GM19468 (cell line): ENCODE results near the gene PCDHA5.
"Not testable (repeated sequence)": the region's sequence is repeated elsewhere in the genome, so short reads cannot be mapped to it uniquely, and the experiment has no call there.

ENCODE experiments used
- ATAC-seq: cut with Tn5 transposase; IDR thresholded peaks from one replicate; pipeline ENCODE4 v1.9.1; 2021; ENCODE audit warnings: mild to moderate bottlenecking, moderate library complexity, moderate number of reproducible peaks; ENCODE audit not compliant: unreplicated experiment; ENCODE audit errors: extremely low read depth

PCDHA5 gene

DNA sequence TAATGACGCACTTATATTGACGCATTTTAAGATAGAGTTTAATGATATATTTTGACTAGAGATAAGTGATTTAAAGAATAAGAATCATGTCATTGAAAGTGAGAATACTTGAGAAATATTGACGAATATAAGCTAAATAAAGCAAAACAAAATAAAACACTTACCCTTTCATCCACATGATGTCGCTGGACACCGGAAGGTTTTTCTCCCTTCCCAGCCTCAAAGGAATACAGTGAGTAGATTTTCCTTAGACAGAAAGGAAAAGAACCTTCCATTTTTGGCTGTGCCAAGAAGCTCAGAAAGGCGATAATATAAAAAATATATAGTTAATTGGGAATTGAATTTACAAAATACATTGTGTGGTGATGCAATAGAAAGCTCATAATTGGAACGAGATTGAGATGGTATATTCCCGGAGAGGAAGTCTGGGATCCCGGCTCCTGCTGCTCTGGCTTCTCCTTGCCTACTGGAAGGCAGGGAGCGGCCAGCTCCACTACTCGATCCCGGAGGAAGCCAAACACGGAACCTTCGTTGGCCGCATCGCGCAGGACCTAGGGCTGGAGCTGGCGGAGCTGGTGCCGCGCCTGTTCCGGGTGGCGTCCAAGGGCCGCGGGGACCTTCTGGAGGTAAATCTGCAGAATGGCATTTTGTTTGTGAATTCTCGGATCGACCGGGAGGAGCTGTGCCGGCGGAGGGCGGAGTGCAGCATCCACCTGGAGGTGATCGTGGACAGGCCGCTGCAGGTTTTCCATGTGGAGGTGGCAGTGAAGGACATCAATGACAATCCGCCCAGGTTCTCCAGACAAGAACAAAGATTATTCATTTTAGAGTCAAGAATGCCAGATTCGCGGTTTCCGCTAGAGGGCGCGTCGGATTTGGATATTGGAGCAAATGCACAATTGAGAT is at the start of gene PCDHA5:
TSS of gene PCDHA5 (plus strand) at position 239 of the 906 bp plus-strand sequence.
- ATAC-seq: no peak

DNA sequence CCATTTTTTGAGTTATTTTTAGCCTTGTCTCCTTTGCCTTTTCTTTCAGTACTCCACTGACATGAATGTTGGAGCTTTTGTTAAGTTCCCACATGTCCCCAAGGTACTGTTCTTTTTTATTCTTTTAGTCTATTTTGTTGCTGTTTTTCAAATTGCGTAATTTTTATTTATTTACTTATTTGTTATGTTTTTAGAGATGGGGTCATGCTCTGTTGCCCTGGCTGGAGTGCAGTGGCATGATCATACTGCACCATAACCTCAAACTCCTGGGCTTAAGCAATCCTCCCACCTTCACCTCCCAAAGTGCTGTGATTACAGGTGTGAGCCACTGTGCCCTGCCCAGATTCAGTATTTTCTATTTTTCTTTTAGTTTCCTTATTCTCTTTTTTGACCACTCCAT is 40.9 kb upstream of the PCDHA5 start:
- no peak for ATAC-seq

DNA sequence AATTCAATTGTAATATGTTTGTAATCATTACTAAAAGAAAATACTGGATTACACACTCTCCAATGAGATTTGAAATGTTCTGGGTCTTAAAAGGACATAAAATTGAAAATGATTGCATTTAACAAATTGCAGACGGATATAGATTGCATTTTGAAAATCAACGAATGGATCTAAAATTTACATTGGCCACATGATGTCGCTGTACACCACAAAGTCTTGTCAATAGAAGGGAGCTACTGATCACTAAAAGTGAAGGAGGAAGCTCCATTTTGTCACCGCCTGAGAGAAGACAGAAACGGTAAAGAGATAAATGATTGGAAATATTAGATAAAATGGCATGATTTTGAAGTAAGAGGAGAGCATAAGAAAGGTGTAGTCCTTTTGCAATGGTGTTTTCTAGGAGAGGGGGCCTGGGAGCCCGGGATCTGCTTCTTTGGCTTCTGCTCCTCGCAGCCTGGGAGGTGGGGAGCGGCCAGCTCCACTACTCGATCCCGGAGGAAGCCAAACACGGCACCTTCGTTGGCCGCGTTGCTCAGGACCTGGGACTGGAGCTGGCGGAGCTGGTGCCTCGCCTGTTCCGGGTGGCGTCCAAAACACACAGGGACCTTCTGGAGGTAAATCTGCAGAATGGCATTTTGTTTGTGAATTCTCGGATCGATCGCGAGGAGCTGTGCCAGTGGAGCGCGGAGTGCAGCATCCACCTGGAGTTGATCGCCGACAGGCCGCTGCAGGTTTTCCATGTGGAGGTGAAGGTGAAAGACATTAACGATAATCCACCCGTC is 35.3 kb upstream of the PCDHA5 start, which contains the start of gene PCDHA1:
TSS of gene PCDHA1 (plus strand) at position 236 of the 782 bp plus-strand sequence.
- ATAC-seq: no peak

DNA sequence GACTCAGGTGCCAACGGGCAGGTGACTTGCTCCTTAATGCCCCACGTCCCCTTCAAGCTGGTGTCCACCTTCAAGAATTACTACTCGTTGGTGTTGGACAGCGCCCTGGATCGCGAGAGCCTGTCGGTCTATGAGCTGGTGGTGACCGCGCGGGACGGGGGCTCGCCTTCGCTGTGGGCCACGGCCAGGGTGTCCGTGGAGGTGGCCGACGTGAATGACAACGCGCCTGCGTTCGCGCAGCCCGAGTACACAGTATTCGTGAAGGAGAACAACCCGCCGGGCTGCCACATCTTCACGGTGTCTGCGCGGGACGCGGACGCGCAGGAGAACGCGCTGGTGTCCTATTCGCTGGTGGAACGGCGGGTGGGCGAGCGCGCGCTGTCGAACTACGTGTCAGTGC is 34.0 kb upstream of the PCDHA5 start:
- ATAC-seq: not testable (repeated sequence)

DNA sequence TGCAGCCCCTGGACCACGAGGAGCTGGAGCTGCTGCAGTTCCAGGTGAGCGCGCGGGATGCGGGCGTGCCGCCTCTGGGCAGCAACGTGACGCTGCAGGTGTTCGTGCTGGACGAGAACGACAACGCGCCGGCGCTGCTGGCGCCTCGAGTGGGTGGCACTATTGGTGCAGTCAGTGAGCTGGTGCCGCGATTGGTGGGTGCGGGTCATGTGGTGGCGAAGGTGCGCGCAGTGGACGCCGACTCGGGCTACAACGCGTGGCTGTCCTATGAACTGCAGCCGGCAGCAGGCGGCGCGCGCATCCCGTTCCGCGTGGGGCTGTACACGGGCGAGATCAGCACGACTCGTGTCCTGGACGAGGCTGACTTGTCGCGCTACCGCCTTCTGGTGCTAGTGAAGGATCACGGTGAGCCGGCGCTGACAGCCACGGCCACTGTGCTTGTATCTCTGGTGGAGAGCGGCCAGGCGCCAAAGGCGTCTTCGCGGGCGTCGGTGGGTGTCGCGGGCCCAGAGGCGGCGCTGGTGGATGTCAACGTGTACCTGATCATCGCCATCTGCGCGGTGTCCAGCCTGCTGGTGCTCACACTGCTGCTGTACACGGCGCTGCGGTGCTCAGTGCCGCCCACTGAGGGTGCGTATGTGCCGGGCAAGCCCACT is 33.4 kb upstream of the PCDHA5 start:
- not testable (repeated sequence) for ATAC-seq

DNA sequence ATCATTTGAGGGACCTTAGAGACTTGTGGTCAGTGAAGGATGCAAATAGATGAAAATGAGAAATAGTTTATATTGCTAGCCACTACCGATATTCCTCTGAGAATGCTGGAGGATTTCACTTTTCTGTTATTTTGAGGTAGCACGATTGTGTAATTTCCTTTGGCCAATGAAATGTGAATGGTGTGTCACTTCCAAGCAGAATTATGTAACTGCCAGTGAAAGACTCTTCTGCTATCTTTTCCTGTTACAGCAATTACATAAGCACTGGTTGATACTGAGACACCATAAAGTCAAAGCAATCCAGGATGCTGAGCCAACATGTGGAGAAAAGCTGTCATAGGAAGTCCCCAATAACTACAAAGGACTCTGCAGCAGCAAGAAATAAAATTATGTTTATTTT is 30.3 kb upstream of the PCDHA5 start:
- no peak for ATAC-seq

DNA sequence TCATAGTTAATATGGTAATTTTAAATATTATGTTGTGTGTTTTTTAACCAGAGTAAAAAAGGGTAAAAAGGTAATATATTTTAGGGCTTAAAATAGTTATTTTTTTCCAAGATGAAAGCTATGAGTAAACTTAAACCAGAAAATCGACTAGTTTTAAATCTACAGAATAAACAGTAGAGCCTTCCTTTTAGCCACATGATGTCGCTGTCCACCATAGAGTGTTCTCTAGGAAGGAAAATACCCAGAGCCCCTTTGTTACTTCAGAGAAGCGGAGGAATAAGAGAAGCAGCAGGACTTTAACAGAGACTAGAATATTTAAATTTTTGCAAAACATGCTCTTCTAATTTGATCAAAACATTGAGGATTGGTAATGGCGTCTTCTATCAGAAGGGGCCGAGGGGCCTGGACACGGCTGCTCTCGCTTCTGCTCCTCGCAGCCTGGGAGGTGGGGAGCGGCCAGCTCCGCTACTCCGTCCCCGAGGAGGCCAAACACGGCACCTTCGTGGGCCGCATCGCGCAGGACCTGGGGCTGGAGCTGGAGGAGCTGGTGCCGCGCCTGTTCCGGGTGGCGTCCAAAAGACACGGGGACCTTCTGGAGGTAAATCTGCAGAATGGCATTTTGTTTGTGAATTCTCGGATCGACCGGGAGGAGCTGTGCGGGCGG is 26.7 kb upstream of the PCDHA5 start, which contains the start of gene PCDHA2:
TSS of gene PCDHA2 (plus strand) at position 258 of the 664 bp plus-strand sequence.
- no peak for ATAC-seq

DNA sequence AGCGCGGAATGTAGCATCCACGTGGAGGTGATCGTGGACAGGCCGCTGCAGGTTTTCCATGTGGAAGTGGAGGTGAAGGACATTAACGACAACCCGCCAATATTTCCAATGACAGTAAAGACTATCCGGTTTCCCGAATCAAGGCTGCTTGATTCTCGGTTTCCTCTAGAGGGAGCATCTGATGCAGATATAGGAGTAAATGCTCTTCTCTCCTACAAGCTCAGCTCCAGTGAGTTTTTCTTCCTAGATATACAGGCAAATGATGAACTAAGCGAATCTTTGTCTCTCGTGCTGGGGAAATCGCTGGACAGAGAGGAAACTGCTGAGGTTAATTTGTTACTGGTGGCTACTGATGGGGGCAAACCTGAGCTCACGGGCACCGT is 26.2 kb upstream of the PCDHA5 start:
- no peak for ATAC-seq

DNA sequence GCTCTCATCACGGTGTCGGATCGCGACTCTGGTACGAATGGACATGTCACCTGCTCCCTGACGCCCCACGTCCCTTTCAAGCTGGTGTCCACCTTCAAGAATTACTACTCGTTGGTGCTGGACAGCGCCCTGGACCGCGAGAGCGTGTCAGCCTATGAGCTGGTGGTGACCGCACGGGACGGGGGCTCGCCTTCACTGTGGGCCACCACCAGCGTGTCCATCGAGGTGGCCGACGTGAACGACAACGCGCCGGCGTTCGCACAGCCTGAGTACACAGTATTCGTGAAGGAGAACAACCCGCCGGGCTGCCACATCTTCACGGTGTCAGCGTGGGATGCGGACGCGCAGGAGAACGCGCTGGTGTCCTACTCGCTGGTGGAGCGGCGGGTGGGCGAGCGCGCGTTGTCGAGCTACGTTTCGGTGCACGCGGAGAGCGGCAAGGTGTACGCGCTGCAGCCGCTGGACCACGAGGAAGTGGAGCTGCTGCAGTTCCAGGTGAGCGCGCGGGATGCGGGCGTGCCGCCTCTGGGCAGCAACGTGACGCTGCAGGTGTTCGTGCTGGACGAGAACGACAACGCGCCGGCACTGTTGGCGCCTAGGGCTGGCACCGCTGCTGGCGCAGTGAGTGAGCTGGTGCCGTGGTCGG is 25.2 kb upstream of the PCDHA5 start:
- ATAC-seq: not testable (repeated sequence)

DNA sequence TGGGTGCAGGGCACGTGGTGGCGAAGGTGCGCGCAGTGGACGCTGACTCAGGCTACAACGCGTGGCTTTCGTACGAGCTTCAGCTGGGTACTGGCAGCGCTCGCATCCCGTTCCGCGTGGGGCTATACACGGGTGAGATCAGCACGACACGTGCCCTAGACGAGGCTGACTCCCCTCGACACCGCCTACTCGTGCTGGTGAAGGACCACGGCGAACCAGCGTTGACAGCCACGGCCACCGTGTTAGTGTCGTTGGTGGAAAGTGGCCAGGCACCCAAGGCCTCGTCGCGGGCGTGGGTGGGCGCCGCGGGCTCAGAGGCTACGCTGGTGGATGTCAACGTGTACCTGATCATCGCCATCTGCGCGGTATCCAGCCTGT is 24.7 kb upstream of the PCDHA5 start:
- no peak for ATAC-seq

DNA sequence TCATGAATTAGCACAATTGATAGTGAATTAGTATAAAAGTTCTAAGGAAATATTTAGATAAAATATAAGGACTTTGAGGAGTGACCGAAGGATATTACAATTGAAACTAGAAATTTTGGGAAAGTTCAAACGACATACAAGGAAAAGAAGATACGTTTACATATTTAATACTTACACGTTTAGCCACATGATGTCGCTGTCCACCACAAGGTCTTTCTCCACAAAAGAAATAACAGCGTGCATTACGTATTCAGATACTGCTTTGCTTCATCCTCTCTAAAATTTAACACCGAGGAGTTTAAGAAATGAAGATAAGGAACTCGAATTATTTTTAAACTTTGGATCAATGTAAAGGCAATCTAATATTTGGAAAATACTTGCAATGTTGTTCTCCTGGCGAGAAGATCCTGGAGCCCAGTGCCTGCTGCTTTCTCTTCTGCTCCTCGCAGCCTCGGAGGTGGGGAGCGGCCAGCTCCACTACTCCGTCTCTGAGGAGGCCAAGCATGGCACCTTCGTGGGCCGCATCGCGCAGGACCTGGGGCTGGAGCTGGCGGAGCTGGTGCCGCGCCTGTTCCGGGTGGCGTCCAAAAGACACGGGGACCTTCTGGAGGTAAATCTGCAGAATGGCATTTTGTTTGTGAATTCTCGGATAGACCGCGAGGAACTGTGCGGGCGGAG is 20.5 kb upstream of the PCDHA5 start, which contains the start of gene PCDHA3:
TSS of gene PCDHA3 (plus strand) at position 242 of the 678 bp plus-strand sequence.
- ATAC-seq: no peak

DNA sequence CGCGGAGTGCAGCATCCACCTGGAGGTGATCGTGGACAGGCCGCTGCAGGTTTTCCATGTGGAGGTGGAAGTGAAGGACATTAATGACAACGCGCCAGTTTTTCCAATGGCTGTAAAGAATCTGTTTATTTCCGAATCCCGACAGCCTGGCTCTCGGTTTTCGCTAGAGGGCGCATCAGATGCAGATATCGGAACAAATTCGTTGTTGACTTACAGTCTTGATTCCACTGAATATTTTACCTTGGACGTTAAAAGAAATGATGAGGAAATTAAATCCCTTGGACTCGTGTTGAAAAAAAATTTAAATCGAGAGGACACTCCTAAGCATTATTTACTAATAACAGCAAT is 19.9 kb upstream of the PCDHA5 start:
- no peak for ATAC-seq

DNA sequence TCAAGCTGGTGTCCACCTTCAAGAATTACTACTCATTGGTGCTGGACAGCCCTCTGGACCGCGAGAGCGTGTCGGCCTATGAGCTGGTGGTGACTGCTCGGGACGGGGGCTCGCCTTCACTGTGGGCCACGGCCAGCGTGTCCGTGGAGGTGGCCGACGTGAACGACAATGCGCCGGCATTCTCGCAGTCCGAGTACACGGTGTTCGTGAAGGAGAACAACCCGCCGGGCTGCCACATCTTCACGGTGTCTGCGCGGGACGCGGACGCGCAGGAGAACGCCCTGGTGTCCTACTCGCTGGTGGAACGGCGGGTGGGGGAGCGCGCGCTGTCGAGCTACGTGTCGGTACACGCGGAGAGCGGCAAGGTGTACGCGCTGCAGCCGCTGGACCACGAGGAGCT is 19.0 kb upstream of the PCDHA5 start:
- not testable (repeated sequence) for ATAC-seq

DNA sequence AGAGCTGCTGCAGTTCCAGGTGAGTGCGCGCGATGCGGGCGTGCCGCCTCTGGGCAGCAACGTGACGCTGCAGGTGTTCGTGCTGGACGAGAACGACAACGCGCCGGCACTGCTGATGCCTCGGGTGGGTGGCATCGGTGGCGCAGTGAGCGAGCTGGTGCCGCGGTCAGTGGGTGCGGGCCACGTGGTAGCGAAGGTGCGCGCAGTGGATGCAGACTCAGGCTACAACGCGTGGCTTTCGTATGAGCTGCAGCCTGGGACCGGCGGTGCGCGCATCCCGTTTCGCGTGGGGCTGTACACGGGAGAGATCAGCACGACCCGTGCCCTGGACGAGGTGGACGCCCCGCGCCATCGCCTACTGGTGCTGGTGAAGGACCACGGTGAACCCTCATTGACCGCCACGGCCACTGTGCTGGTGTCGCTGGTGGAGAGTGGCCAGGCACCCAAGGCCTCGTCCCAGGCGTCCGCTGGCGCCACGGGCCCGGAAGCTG is 18.6 kb upstream of the PCDHA5 start:
- no peak for ATAC-seq

DNA sequence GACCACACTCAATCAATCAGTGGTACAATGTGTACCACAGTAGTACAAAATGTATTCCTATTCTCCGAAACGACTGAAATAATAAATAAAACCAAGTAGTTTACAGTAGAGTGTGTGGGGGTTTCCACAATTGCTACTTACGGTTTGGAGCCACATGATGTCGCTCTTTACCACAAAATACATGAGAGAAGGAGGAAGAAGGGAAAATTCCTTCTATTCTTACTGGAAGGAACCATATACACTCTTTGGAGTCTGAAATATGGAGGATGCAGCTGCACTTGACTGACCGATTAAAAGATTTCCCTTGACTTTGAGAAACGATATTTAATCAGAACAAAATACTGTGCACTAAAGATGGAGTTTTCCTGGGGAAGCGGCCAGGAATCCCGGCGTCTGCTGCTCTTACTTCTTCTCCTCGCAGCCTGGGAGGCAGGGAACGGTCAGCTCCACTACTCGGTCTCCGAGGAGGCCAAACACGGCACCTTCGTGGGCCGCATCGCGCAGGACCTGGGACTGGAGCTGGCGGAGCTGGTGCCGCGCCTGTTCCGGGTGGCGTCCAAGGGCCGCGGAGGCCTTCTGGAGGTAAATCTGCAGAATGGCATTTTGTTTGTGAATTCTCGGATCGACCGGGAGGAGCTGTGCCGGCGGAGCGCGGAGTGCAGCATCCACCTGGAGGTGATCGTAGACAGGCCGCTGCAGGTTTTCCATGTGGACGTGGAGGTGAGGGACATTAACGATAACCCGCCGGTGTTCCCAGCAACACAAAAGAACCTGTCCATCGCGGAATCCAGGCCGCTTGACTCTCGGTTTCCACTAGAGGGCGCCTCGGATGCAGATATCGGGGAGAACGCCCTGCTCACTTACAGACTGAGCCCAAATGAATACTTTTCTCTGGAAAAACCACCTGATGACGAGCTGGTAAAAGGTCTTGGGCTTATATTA is 14.3 kb upstream of the PCDHA5 start, which contains the start of gene PCDHA4:
TSS of gene PCDHA4 (plus strand) at position 235 of the 942 bp plus-strand sequence.
- ATAC-seq: no peak

DNA sequence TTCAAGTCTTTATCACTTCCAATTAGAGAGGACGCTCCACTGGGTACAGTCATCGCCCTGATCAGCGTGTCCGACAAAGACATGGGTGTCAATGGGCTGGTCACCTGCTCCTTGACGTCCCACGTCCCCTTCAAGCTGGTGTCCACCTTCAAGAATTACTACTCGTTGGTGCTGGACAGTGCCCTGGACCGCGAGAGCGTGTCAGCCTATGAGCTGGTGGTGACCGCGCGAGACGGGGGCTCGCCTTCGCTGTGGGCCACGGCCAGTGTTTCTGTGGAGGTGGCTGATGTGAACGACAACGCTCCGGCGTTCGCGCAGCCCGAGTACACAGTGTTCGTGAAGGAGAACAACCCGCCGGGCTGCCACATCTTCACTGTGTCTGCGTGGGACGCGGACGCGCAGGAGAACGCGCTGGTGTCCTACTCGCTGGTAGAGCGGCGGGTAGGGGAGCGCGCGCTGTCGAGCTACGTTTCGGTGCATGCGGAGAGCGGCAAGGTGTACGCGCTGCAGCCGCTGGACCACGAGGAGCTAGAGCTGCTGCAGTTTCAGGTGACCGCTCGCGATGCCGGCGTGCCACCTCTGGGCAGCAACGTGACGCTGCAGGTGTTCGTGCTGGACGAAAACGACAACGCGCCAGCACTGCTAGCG is 13.0 kb upstream of the PCDHA5 start:
- not testable (repeated sequence) for ATAC-seq

DNA sequence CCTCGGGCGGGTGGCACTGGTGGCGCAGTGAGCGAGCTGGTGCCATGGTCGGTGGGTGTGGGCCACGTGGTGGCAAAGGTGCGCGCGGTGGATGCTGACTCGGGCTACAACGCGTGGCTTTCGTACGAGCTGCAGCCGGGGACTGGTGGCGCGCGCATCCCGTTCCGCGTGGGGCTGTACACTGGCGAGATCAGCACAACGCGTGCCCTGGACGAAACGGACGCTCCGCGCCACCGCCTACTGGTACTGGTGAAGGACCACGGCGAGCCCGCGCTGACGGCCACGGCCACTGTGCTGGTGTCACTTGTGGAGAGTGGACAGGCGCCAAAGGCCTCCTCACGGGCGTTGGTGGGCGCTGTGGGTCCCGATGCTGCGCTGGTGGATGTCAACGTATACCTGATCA is 12.5 kb upstream of the PCDHA5 start:
- ATAC-seq: no peak
